Measurements from ENCODE around the gene ATG2B.

The ATG2B gene

DNA sequence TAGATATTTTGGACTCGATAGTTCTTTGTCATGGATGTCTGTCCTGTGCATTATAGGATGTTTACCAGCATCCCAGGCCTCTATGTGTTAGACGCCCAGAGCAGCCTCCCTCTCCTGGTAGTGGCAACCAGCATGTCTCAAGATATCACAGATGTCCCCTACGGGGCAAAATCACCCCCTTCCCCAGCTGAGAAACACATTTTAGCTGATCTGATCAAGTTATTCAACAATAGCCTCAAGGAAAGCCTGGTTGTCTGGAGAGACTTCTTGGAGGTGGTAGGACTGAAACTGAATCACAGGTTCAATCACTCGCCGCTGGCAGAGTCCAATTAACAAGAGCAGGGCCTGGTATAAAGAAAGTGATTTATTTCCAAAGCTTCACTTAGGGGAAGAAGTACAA is 89.5 kb downstream of the ATG2B start:
- H3K18ac ChIP-seq (ENCODE audit: low read length): no peak overlapping the region
- H4K5ac ChIP-seq (ENCODE audit: low read length): no peak overlapping the region
- no peak overlapping the region for H2AK5ac ChIP-seq (ENCODE audit: low read length)
- no peaks in the 10 kb centered on the region for H3K79me2 ChIP-seq (ENCODE audit: control insufficient read depth, insufficient read depth, low read length)
- no peak overlapping the region for H3K27ac ChIP-seq (ENCODE audit: low read depth, low read length)
- WGBS (ENCODE audit: extremely low coverage, insufficient coverage, low lambda C conversion rate): no CpG with 5 or more reads among the region's 5 CpGs
- H3K36me3 ChIP-seq (ENCODE audit: control insufficient read depth, insufficient read depth, low read length): no peaks in the 10 kb centered on the region
- no peaks in the 10 kb centered on the region for H3K79me1 ChIP-seq (ENCODE audit: low read length)
- H3K56ac ChIP-seq (ENCODE audit: low read length): no peak overlapping the region
- H3K4me2 ChIP-seq (ENCODE audit: low read length): no peak overlapping the region
- H3K4me3 ChIP-seq (ENCODE audit: low read length): no peak overlapping the region
- H4K8ac ChIP-seq (ENCODE audit: low read depth, low read length): no peak overlapping the region
- no peak overlapping the region for H3K23ac ChIP-seq (ENCODE audit: low read length)
- H3K27me3 ChIP-seq (ENCODE audit: insufficient read depth, low read length, poor library complexity): no peaks in the 10 kb centered on the region
- H3K4me1 ChIP-seq (ENCODE audit: control insufficient read depth, low read depth, low read length): no peaks in the 10 kb centered on the region
- H3K4ac ChIP-seq (ENCODE audit: low read depth, low read length): no peak overlapping the region
- DNase-seq: no peak
- no peak overlapping the region for H2BK5ac ChIP-seq (ENCODE audit: low read length)
- no peak overlapping the region for H3K9ac ChIP-seq (ENCODE audit: low read length)
- no peak overlapping the region for H2BK120ac ChIP-seq (ENCODE audit: low read depth, low read length)
- no peak overlapping the region for H2BK15ac ChIP-seq (replicated peaks; ENCODE audit: low read depth)

DNA sequence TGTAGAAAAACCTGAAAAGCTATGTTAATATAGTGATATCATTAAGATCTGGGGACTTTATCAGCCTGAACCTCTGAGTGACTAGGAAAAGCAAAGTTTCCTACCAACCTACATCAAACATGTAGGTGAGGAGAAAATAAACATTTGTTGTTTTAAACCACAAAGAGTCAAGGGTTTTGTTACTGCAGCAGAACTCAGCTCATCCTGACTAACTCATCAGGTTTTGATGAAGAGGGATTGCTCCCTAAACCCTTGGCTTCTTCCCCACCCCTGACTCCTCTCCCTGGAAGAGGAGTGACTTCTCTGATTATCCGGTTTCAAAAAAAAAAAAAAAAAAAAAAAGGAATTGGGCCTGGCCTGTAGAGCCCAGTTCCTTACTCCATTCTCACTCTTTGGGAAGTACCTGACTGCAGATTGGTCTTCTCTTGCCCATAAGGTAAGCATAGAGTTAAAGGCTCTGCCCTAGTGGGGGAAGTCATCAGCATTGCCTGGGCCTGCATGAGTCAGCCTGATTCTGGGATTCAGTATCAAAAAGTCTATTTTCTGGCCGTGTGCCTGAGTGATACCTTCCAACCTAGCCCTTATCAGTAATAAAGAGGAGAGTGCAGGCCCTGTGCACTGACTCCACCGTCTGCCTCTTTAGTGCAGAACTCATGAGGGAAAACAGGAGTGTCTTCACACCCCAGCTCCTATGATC is 90.2 kb downstream of the ATG2B start:
- Histone ChIP-seq H3K4me3 (ENCODE audit: low read length) (no peak overlapping the region), H4K5ac (ENCODE audit: low read length) (no peak overlapping the region), H2BK15ac (replicated peaks; ENCODE audit: low read depth) (no peak overlapping the region), H3K18ac (ENCODE audit: low read length) (no peak overlapping the region), H3K4me2 (ENCODE audit: low read length) (no peak overlapping the region), H3K79me2 (ENCODE audit: control insufficient read depth, insufficient read depth, low read length) (no peaks in the 10 kb centered on the region), H3K36me3 (ENCODE audit: control insufficient read depth, insufficient read depth, low read length) (no peaks in the 10 kb centered on the region), H2BK120ac (ENCODE audit: low read depth, low read length) (no peak overlapping the region), H3K4ac (ENCODE audit: low read depth, low read length) (no peak overlapping the region), H3K27me3 (ENCODE audit: insufficient read depth, low read length, poor library complexity) (no peaks in the 10 kb centered on the region), H3K79me1 (ENCODE audit: low read length) (no peaks in the 10 kb centered on the region), H3K23ac (ENCODE audit: low read length) (no peak overlapping the region), H3K56ac (ENCODE audit: low read length) (no peak overlapping the region), H3K9ac (ENCODE audit: low read length) (no peak overlapping the region), H3K27ac (ENCODE audit: low read depth, low read length) (no peak overlapping the region), H3K4me1 (ENCODE audit: control insufficient read depth, low read depth, low read length) (no peaks in the 10 kb centered on the region), H2AK5ac (ENCODE audit: low read length) (no peak overlapping the region), H4K8ac (ENCODE audit: low read depth, low read length) (no peak overlapping the region), H2BK5ac (ENCODE audit: low read length) (no peak overlapping the region)
- DNase-seq: no peak
- no CpG with 5 or more reads among the region's 3 CpGs for WGBS (ENCODE audit: extremely low coverage, insufficient coverage, low lambda C conversion rate)

DNA sequence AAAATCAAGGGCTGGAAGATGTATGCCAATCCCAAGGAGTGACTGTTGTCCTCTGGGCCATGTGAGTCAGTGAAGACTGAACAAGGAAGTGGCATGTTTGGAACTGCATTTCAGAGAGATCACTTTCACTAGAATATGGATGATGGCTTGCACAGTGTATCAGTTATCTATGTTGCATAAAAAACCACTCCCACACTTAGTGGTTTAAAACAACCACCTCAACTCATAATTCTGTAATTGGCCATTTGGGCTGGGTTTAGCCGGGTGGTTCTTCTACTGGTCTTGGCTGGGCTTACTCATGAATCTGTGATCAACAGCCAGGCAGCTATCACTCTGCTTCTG is 91.7 kb downstream of the ATG2B start:
- Histone ChIP-seq H2AK5ac (ENCODE audit: low read length) (no peak overlapping the region), H3K27ac (ENCODE audit: low read depth, low read length) (no peak overlapping the region), H2BK15ac (replicated peaks; ENCODE audit: low read depth) (no peak overlapping the region), H3K9ac (ENCODE audit: low read length) (no peak overlapping the region), H3K36me3 (ENCODE audit: control insufficient read depth, insufficient read depth, low read length) (no peaks in the 10 kb centered on the region), H3K4me1 (ENCODE audit: control insufficient read depth, low read depth, low read length) (no peaks in the 10 kb centered on the region), H2BK120ac (ENCODE audit: low read depth, low read length) (no peak overlapping the region), H3K23ac (ENCODE audit: low read length) (no peak overlapping the region), H3K79me2 (ENCODE audit: control insufficient read depth, insufficient read depth, low read length) (no peaks in the 10 kb centered on the region), H3K79me1 (ENCODE audit: low read length) (no peaks in the 10 kb centered on the region), H3K56ac (ENCODE audit: low read length) (no peak overlapping the region), H3K4me2 (ENCODE audit: low read length) (no peak overlapping the region), H3K27me3 (ENCODE audit: insufficient read depth, low read length, poor library complexity) (no peaks in the 10 kb centered on the region), H3K4ac (ENCODE audit: low read depth, low read length) (no peak overlapping the region), H2BK5ac (ENCODE audit: low read length) (no peak overlapping the region), H3K4me3 (ENCODE audit: low read length) (no peak overlapping the region), H3K18ac (ENCODE audit: low read length) (no peak overlapping the region), H4K8ac (ENCODE audit: low read depth, low read length) (no peak overlapping the region), H4K5ac (ENCODE audit: low read length) (no peak overlapping the region)
- no CpG with 5 or more reads among the region's 1 CpG for whole genome bisulfite sequencing (ENCODE audit: extremely low coverage, insufficient coverage, low lambda C conversion rate)
- no peak for DNase-seq

DNA sequence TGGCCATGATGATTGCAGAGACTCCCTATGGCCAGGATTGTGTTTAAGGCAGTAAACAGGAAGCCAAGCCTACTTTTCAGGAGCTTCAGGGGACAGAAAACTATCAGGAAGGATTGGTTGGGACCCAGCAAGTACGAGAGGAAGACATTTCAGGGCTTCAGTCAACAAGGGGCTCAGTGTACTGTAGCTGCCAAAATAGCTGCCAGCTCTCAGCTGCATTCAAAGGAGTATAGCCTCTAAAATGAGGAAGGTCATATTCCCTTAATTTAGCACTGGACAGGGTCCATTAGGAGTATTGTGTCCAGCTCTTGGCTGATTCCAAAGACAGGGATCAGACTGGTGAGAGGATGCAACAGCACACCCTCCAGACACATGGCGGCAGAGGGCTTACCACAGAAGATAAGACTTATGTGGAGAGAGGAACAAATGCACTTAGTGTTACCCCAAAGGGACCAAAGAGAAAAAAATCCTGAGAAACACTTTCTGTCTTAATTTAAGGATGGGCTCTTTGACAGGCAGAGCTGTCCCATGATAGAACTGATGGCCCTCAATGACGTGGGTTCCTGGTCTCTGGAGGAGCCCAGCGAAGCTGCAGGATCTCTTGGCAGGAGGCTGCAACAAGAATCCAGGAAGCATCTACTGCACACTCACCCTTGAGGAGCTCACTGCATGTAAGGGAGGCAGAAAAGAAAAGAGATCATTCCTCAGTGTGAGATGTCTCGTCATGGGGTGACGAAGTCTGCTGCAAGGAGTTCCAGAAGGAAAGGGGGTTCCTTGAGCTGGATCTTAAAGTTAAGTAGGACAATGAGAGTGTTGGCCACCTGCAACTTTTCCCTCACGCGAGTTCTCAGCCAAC is 92.3 kb downstream of the ATG2B start:
- H3K79me2 ChIP-seq (ENCODE audit: control insufficient read depth, insufficient read depth, low read length): no peaks in the 10 kb centered on the region
- H3K4me3 ChIP-seq (ENCODE audit: low read length): no peak overlapping the region
- no peak overlapping the region for H2BK120ac ChIP-seq (ENCODE audit: low read depth, low read length)
- no peak overlapping the region for H3K4ac ChIP-seq (ENCODE audit: low read depth, low read length)
- no peak overlapping the region for H4K5ac ChIP-seq (ENCODE audit: low read length)
- no peak overlapping the region for H3K27ac ChIP-seq (ENCODE audit: low read depth, low read length)
- DNase-seq: no peak
- H4K8ac ChIP-seq (ENCODE audit: low read depth, low read length): no peak overlapping the region
- H3K23ac ChIP-seq (ENCODE audit: low read length): no peak overlapping the region
- H3K56ac ChIP-seq (ENCODE audit: low read length): no peak overlapping the region
- H2BK15ac ChIP-seq (replicated peaks; ENCODE audit: low read depth): no peak overlapping the region
- no peak overlapping the region for H2BK5ac ChIP-seq (ENCODE audit: low read length)
- no peaks in the 10 kb centered on the region for H3K36me3 ChIP-seq (ENCODE audit: control insufficient read depth, insufficient read depth, low read length)
- no peak overlapping the region for H3K4me2 ChIP-seq (ENCODE audit: low read length)
- H2AK5ac ChIP-seq (ENCODE audit: low read length): no peak overlapping the region
- H3K79me1 ChIP-seq (ENCODE audit: low read length): no peaks in the 10 kb centered on the region
- no peaks in the 10 kb centered on the region for H3K4me1 ChIP-seq (ENCODE audit: control insufficient read depth, low read depth, low read length)
- H3K18ac ChIP-seq (ENCODE audit: low read length): no peak overlapping the region
- H3K9ac ChIP-seq (ENCODE audit: low read length): no peak overlapping the region
- no CpG with 5 or more reads among the region's 8 CpGs for WGBS (ENCODE audit: extremely low coverage, insufficient coverage, low lambda C conversion rate)
- no peaks in the 10 kb centered on the region for H3K27me3 ChIP-seq (ENCODE audit: insufficient read depth, low read length, poor library complexity)

DNA sequence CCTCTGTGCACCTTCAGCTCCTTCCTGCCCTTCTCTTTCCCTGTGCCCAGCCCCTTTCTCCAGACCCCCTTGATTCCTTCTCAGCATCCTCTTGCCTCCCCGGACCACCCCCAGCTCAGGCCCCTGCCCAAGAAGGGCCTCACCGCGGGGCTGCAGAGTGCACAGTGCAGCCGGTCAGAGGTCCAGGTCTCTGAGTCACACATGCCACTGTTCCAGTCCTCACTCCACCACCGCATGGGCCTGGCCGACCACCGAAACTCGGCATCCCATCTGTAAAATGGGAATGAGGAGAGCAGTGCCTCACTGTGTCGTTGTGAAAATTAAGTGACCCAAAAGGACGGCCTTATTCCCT is 93.8 kb downstream of the ATG2B start:
- Histone ChIP-seq H3K27me3 (ENCODE audit: insufficient read depth, low read length, poor library complexity) (no peaks in the 10 kb centered on the region), H3K4ac (ENCODE audit: low read depth, low read length) (no peak overlapping the region), H2BK120ac (ENCODE audit: low read depth, low read length) (no peak overlapping the region), H3K79me2 (ENCODE audit: control insufficient read depth, insufficient read depth, low read length) (no peaks in the 10 kb centered on the region), H3K27ac (ENCODE audit: low read depth, low read length) (no peak overlapping the region), H3K4me1 (ENCODE audit: control insufficient read depth, low read depth, low read length) (no peaks in the 10 kb centered on the region), H3K4me2 (ENCODE audit: low read length) (no peak overlapping the region), H4K8ac (ENCODE audit: low read depth, low read length) (no peak overlapping the region), H3K79me1 (ENCODE audit: low read length) (no peaks in the 10 kb centered on the region), H4K5ac (ENCODE audit: low read length) (no peak overlapping the region), H3K23ac (ENCODE audit: low read length) (no peak overlapping the region), H3K56ac (ENCODE audit: low read length) (no peak overlapping the region), H2BK15ac (replicated peaks; ENCODE audit: low read depth) (no peak overlapping the region), H3K18ac (ENCODE audit: low read length) (no peak overlapping the region), H3K36me3 (ENCODE audit: control insufficient read depth, insufficient read depth, low read length) (no peaks in the 10 kb centered on the region), H2BK5ac (ENCODE audit: low read length) (no peak overlapping the region), H3K9ac (ENCODE audit: low read length) (no peak overlapping the region), H3K4me3 (ENCODE audit: low read length) (no peak overlapping the region), H2AK5ac (ENCODE audit: low read length) (no peak overlapping the region)
- DNase-seq: no peak
- no CpG with 5 or more reads among the region's 10 CpGs for WGBS (ENCODE audit: extremely low coverage, insufficient coverage, low lambda C conversion rate)
